Colon (tissue), 2 donors: ENCODE results near the gene KDM4B.

Experiments
- FAIRE-seq: peaks from 2 replicates; lab custom pipeline; 2012; peaks lifted over from hg19 to GRCh38; lab: Jason Lieb, UNC
- donor health status: control.
- donor health status: control.

Gene KDM4B

GRCh38 chr19:5122671-5123409, 153.9 kb downstream of the KDM4B start:
- FAIRE-seq: no peak

- FAIRE-seq: no peak
These were observed 154.7 kb downstream of the KDM4B start for GRCh38 chr19:5123646-5124045.

GRCh38 chr19:5124111-5124855, 155.4 kb downstream of the KDM4B start:
- no peak for FAIRE-seq

- FAIRE-seq: no peak
These were observed 156.5 kb downstream of the KDM4B start for GRCh38 chr19:5125376-5125775.

- FAIRE-seq: no peak
These were observed 157.0 kb downstream of the KDM4B start for GRCh38 chr19:5125797-5126497.

- FAIRE-seq: no peak
These were observed 157.7 kb downstream of the KDM4B start for GRCh38 chr19:5126498-5127223.

GRCh38 chr19:5127717-5128116, 158.8 kb downstream of the KDM4B start:
- FAIRE-seq: no peak

- FAIRE-seq: no peak
These were observed 159.5 kb downstream of the KDM4B start for GRCh38 chr19:5128251-5128935.

- no peak for FAIRE-seq
These were observed 160.1 kb downstream of the KDM4B start for GRCh38 chr19:5128936-5129389.

- no peak for FAIRE-seq
These were observed 160.8 kb downstream of the KDM4B start for GRCh38 chr19:5129691-5130090.

GRCh38 chr19:5130371-5131030, 161.6 kb downstream of the KDM4B start:
- no peak for FAIRE-seq

GRCh38 chr19:5131031-5131505, 162.2 kb downstream of the KDM4B start:
- no peak for FAIRE-seq

- no peak for FAIRE-seq
These were observed 162.7 kb downstream of the KDM4B start for GRCh38 chr19:5131506-5132205.

- no peak for FAIRE-seq
These were observed 163.3 kb downstream of the KDM4B start for GRCh38 chr19:5132206-5132560.

GRCh38 chr19:5132698-5133651, 164.1 kb downstream of the KDM4B start:
- FAIRE-seq: no peak

GRCh38 chr19:5133986-5134595, 165.2 kb downstream of the KDM4B start:
- FAIRE-seq: no peak

- no peak for FAIRE-seq
These were observed 165.8 kb downstream of the KDM4B start for GRCh38 chr19:5134691-5135090.

GRCh38 chr19:5136073-5136855, 167.4 kb downstream of the KDM4B start:
- no peak for FAIRE-seq
